ENCODE data around the gene PBXIP1.

PBXIP1 gene

DNA sequence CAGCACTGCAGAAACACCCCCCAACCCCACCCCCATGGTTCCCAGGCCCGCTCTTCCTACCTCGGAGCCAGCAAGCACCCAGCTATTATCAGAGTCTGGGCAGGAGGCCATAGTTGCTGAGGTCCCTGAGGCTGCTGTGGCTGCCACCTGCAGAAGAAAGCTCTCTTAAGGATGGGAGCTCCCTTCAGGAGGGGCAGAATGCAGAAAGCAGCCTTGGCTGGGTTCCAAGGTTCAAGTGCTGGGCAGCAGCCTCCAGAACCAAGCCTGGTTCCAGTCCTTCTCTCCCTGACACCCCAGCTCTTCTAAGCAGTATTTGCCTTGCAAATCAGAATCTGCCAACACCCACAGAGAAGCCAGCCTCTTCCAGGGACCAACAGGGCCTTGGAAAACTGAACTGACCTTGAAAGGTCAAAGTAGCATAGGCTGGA lies 2.3 kb downstream of the PBXIP1 start:
- peaks cover 8% of the 10 kb centered on the region for H3F3A ChIP-seq (ENCODE audit: control insufficient read depth, insufficient read depth)
- TF ChIP-seq CTCF (IDR thresholded peaks at IDR 0.05; ENCODE audit: low read depth, low read length, poor library complexity, severe bottlenecking) (no peak), EZH2phosphoT487 (IDR thresholded peaks at IDR 0.05; ENCODE audit: borderline replicate concordance, low read length) (no peak)
- H3K27me3 ChIP-seq (ENCODE audit: control insufficient read depth, low read length): no peaks in the 10 kb centered on the region
- H3K79me2 ChIP-seq (ENCODE audit: control insufficient read depth, low read length): peaks cover 30% of the 10 kb centered on the region
- no peaks in the 10 kb centered on the region for H3K9me3 ChIP-seq (ENCODE audit: control insufficient read depth, insufficient read depth, low read length)
- H3K36me3 ChIP-seq (ENCODE audit: control insufficient read depth, low read length): peaks cover 22% of the 10 kb centered on the region
- no peaks in the 10 kb centered on the region for H4K20me1 ChIP-seq (ENCODE audit: control insufficient read depth, insufficient read depth, low read depth, low read length)
- H3K4me1 ChIP-seq (ENCODE audit: control insufficient read depth, low read length): peaks cover 61% of the 10 kb centered on the region
- H3K4me2 ChIP-seq (ENCODE audit: low read length): peak overlapping the region; percentile 81
- H3K4me3 ChIP-seq (ENCODE audit: low read length): peak overlapping the region; percentile 90
- no peaks in the 10 kb centered on the region for H3K9me2 ChIP-seq (replicated peaks; ENCODE audit: control insufficient read depth, low read length)
- H3K27ac ChIP-seq (ENCODE audit: low read depth, low read length): peak overlapping the region; percentile 93

GRCh38 chr1:154952664-154953063 lies 3.2 kb downstream of the PBXIP1 start:
- Histone ChIP-seq H3K27me3 (ENCODE audit: control insufficient read depth, low read length) (no peaks in the 10 kb centered on the region), H3K27ac (ENCODE audit: low read depth, low read length) (no peak overlapping the region), H3K79me2 (ENCODE audit: control insufficient read depth, low read length) (peaks cover 26% of the 10 kb centered on the region), H3K9me2 (replicated peaks; ENCODE audit: control insufficient read depth, low read length) (no peaks in the 10 kb centered on the region), H3F3A (ENCODE audit: control insufficient read depth, insufficient read depth) (peaks cover 8% of the 10 kb centered on the region), H3K9me3 (ENCODE audit: control insufficient read depth, insufficient read depth, low read length) (no peaks in the 10 kb centered on the region), H4K20me1 (ENCODE audit: control insufficient read depth, insufficient read depth, low read depth, low read length) (no peaks in the 10 kb centered on the region), H3K4me1 (ENCODE audit: control insufficient read depth, low read length) (peaks cover 61% of the 10 kb centered on the region), H3K4me3 (ENCODE audit: low read length) (no peak overlapping the region; the same call in 1 of the 2 replicates), H3K36me3 (ENCODE audit: control insufficient read depth, low read length) (peaks cover 15% of the 10 kb centered on the region; the same call in 1 of the 2 replicates), H3K4me2 (ENCODE audit: low read length) (peak overlapping the region; percentile 81)
- TF ChIP-seq EZH2phosphoT487 (IDR thresholded peaks at IDR 0.05; ENCODE audit: borderline replicate concordance, low read length): no peak
- no peak for TF ChIP-seq CTCF (IDR thresholded peaks at IDR 0.05; ENCODE audit: low read depth, low read length, poor library complexity, severe bottlenecking)

DNA sequence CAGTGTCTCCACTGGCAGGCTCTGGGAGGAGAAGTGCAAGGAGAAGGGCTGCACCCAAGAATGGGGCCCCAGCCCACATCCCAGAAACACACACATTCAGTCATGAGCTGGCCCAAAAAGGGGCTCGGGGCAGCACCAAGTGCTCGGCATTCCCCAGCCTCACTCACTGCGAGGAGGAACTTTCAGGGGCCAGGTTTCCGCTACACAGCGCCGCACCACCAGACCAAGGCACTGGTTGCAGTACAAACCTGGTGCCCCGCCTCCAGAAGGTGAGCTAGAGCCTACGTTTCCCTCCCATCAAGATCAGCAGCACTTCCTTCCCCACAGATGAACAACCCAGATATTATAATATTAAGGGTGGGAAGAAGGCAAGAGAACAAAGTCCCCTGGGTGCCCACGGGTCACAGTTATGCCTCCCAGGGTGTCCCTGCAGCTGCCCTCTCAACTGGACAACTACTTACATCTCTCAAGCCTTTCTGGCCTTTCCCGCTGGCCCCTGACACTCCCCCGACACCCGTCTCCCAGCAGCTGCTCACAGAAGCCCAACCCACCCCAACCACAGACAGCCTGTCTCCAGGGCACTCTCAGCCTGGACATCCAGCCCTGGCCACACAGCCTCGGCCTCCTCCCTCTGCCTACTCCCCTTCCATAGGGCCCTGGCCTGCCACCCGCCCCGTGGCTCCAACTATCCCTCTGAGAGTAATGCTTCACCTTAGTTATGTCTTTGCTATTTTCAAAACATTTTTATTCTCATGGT lies 3.8 kb downstream of the PBXIP1 start:
- H3K9me3 ChIP-seq (ENCODE audit: control insufficient read depth, insufficient read depth, low read length): no peaks in the 10 kb centered on the region
- TF ChIP-seq CTCF (IDR thresholded peaks at IDR 0.05; ENCODE audit: low read depth, low read length, poor library complexity, severe bottlenecking) (no peak), EZH2phosphoT487 (IDR thresholded peaks at IDR 0.05; ENCODE audit: borderline replicate concordance, low read length) (no peak)
- H3F3A ChIP-seq (ENCODE audit: control insufficient read depth, insufficient read depth): peaks cover 8% of the 10 kb centered on the region
- peaks cover 19% of the 10 kb centered on the region; the same call in 1 of the 2 replicates for H3K36me3 ChIP-seq (ENCODE audit: control insufficient read depth, low read length)
- peaks cover 26% of the 10 kb centered on the region for H3K79me2 ChIP-seq (ENCODE audit: control insufficient read depth, low read length)
- peak overlapping the region; percentile 81; the same call in 1 of the 2 replicates for H3K4me2 ChIP-seq (ENCODE audit: low read length)
- no peak overlapping the region; the same call in 1 of the 2 replicates for H3K4me3 ChIP-seq (ENCODE audit: low read length)
- H3K4me1 ChIP-seq (ENCODE audit: control insufficient read depth, low read length): peaks cover 59% of the 10 kb centered on the region
- H3K27ac ChIP-seq (ENCODE audit: low read depth, low read length): no peak overlapping the region
- H4K20me1 ChIP-seq (ENCODE audit: control insufficient read depth, insufficient read depth, low read depth, low read length): no peaks in the 10 kb centered on the region
- H3K9me2 ChIP-seq (replicated peaks; ENCODE audit: control insufficient read depth, low read length): no peaks in the 10 kb centered on the region
- H3K27me3 ChIP-seq (ENCODE audit: control insufficient read depth, low read length): no peaks in the 10 kb centered on the region

Data from DOHH2 (cell line).